CD14-positive monocyte (primary cell): ENCODE data around the gene POM121L12. TPM values are rescaled to one million over a fixed set of nuclear protein-coding genes. Genes with fewer than 3 reads are reported as not detected.

Experiments
- DNase-seq, 3 donors: peaks; one replicate each; pipeline ENCODE4 v3.0.0-alpha.2; 2011 to 2022
- H2AFZ ChIP-seq: 2 replicates; pipeline ENCODE4 v1.6.0; 2012; ENCODE audit warnings: mild to moderate bottlenecking, low read depth, low read length, inconsistent platforms; ENCODE audit not compliant: insufficient read depth, poor library complexity, severe bottlenecking
- H3K27ac ChIP-seq, 2 donors: 1 replicate in 1 of 2; 2 replicates in 1 of 2; pipeline ENCODE4 v1.5.1; 2012 to 2013; ENCODE audit warnings: low read length in 2 of 2, control low read depth in 1 of 2, inconsistent platforms in 1 of 2, low read depth in 1 of 2, mild to moderate bottlenecking in 1 of 2
- H3K27me3 ChIP-seq, 2 donors: one replicate each; pipeline versions ENCODE4 v1.6.0 to v1.6.1; 2011 to 2013; ENCODE audit warnings: low read length in 2 of 2; ENCODE audit not compliant: control insufficient read depth in 2 of 2, insufficient read depth in 2 of 2
- H3K36me3 ChIP-seq, 2 donors: replicated peaks in 1 of 2; 1 replicate in 1 of 2; 2 replicates in 1 of 2; pipeline versions ENCODE4 v1.5.1 to v1.6.1; 2012 to 2013; ENCODE audit warnings: low read length in 2 of 2, control low read depth in 1 of 2, inconsistent platforms in 1 of 2, mild to moderate bottlenecking in 1 of 2; ENCODE audit not compliant: insufficient read depth in 2 of 2, control insufficient read depth in 1 of 2
- H3K4me1 ChIP-seq, 2 donors: 1 replicate in 1 of 2; 2 replicates in 1 of 2; pipeline versions ENCODE4 v1.5.1 to v1.6.1; 2012 to 2013; ENCODE audit warnings: low read length in 2 of 2, control low read depth in 1 of 2, inconsistent platforms in 1 of 2, mild to moderate bottlenecking in 1 of 2, moderate library complexity in 1 of 2; ENCODE audit not compliant: insufficient read depth in 2 of 2, control insufficient read depth in 1 of 2
- H3K4me2 ChIP-seq: replicated peaks from 2 replicates; pipeline ENCODE3; 2012; ENCODE audit warnings: low read length, moderate library complexity, mild to moderate bottlenecking; ENCODE audit not compliant: poor library complexity, severe bottlenecking; ENCODE audit errors: extremely low read depth
- H3K4me3 ChIP-seq, 3 experiments: fragments of 200-600 bp in 1 of 3; sonication (generic) in 1 of 3; replicated peaks in 1 of 3; 1 replicate in 2 of 3; 2 replicates in 1 of 3; pipeline ENCODE4 v1.5.1; 2011 to 2013; ENCODE audit warnings: low read length in 3 of 3, mild to moderate bottlenecking in 3 of 3, control low read depth in 2 of 3, low read depth in 2 of 3, inconsistent platforms in 1 of 3, moderate library complexity in 1 of 3
- H3K79me2 ChIP-seq: 2 replicates; pipeline ENCODE4 v1.6.0; 2012; ENCODE audit warnings: mild to moderate bottlenecking, control low read depth, inconsistent platforms, low read length, moderate library complexity; ENCODE audit not compliant: insufficient read depth
- H3K9ac ChIP-seq: 2 replicates; pipeline ENCODE4 v1.6.0; 2017; ENCODE audit warnings: low read length, mild to moderate bottlenecking; ENCODE audit not compliant: insufficient read depth, poor library complexity, severe bottlenecking
- H3K9me3 ChIP-seq, 2 donors: replicated peaks in 1 of 2; 1 replicate in 1 of 2; 2 replicates in 1 of 2; pipeline versions ENCODE4 v1.5.1 to v1.6.1; 2012 to 2013; ENCODE audit warnings: low read length in 2 of 2, control low read depth in 1 of 2; ENCODE audit not compliant: control insufficient read depth in 1 of 2, insufficient read depth in 1 of 2
- H4K20me1 ChIP-seq: 2 replicates; pipeline ENCODE4 v1.6.0; 2012; ENCODE audit warnings: mild to moderate bottlenecking, low read length, control low read depth, moderate library complexity; ENCODE audit not compliant: insufficient read depth
- H3K27ac Mint-ChIP-seq, 7 donors: one replicate each; pipeline ENCODE4 v1.8.0; 2020; ENCODE audit warnings: mild to moderate bottlenecking in 7 of 7, mixed read lengths in 7 of 7, moderate library complexity in 6 of 7, inconsistent platforms in 2 of 7
- H3K27me3 Mint-ChIP-seq, 3 donors: one replicate each; pipeline ENCODE4 v1.8.0; 2021 to 2022; ENCODE audit warnings: low read depth in 3 of 3, mild to moderate bottlenecking in 3 of 3, mixed read lengths in 3 of 3, moderate library complexity in 3 of 3, inconsistent platforms in 1 of 3
- H3K36me3 Mint-ChIP-seq, 2 donors: one replicate each; pipeline ENCODE4 v1.8.0; 2020; ENCODE audit warnings: mixed read lengths in 2 of 2, inconsistent platforms in 1 of 2, mild to moderate bottlenecking in 1 of 2
- H3K4me1 Mint-ChIP-seq: one replicate; pipeline ENCODE4 v1.8.0; 2020; ENCODE audit warnings: mild to moderate bottlenecking, mixed read lengths
- H3K4me3 Mint-ChIP-seq, 2 donors: one replicate each; pipeline ENCODE4 v1.8.0; 2020; ENCODE audit warnings: mild to moderate bottlenecking in 2 of 2, mixed read lengths in 2 of 2, moderate library complexity in 1 of 2
- H3K9me3 Mint-ChIP-seq, 7 donors: one replicate each; pipeline ENCODE4 v1.8.0; 2020 to 2022; ENCODE audit warnings: mixed read lengths in 7 of 7, mild to moderate bottlenecking in 6 of 7, moderate library complexity in 6 of 7, inconsistent platforms in 2 of 7
- WGBS: methylation state at CpG from one replicate; pipeline ENCODE4 v1.1.5; 2013; ENCODE audit warnings: missing lambda C conversion rate; ENCODE audit not compliant: insufficient coverage; 5-methylcytosine and 5-hydroxymethylcytosine counted together
- intact Hi-C, 2 donors: fragments of 100-400 bp; cut with micrococcal nuclease; formaldehyde crosslinking; loops; one replicate each; pipeline versions ENCODE4 v1.15.0 to v1.15.1; 2023
- polyA plus RNA-seq, 3 donors: library from polyadenylated mRNA; depleted of rRNA in 1 of 3; unstranded in 2 of 3; stranded (reverse) in 1 of 3; fragments of 300-500 nt in 2 of 3; fragments of >200 nt in 1 of 3; fragmentation: Illumina TruSeq in 2 of 3; gene quantifications; 1 replicate in 2 of 3; 2 replicates in 1 of 3; pipeline ENCODE4 v1.2.3, GENCODE V29; 2012 to 2021
- TF ChIP-seq, protein P1 (sequence below): fragments of 200-600 bp; IDR thresholded peaks from one replicate; pipeline ENCODE4 v1.8.0; 2022; ENCODE audit warnings: antibody characterized with exemption, mild to moderate bottlenecking

Gene POM121L12
- polyA plus RNA-seq, 3 donors = not detected

DNA sequence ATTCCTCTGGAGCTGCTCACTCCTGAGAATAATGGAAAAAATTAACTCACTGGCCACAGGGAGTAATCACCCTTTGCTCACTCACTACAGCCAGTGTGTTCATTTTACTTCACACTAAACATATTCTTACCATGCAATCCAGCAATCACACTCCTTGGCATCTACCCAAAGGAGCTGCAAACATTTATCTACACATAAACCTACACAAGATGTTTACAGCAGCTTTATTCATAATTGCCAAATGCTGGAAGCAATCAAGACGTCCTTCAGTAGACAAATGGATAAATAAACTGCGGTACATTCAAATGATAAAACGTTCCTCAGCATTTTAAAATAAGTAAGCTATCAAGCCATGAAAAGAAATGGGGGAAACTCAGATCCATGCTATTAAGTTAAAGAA is 34.2 kb upstream of the POM121L12 start:
- TF ChIP-seq, protein P1, sequence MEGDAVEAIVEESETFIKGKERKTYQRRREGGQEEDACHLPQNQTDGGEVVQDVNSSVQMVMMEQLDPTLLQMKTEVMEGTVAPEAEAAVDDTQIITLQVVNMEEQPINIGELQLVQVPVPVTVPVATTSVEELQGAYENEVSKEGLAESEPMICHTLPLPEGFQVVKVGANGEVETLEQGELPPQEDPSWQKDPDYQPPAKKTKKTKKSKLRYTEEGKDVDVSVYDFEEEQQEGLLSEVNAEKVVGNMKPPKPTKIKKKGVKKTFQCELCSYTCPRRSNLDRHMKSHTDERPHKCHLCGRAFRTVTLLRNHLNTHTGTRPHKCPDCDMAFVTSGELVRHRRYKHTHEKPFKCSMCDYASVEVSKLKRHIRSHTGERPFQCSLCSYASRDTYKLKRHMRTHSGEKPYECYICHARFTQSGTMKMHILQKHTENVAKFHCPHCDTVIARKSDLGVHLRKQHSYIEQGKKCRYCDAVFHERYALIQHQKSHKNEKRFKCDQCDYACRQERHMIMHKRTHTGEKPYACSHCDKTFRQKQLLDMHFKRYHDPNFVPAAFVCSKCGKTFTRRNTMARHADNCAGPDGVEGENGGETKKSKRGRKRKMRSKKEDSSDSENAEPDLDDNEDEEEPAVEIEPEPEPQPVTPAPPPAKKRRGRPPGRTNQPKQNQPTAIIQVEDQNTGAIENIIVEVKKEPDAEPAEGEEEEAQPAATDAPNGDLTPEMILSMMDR = no peak
- no peak overlapping the region for H3K9ac ChIP-seq

DNA sequence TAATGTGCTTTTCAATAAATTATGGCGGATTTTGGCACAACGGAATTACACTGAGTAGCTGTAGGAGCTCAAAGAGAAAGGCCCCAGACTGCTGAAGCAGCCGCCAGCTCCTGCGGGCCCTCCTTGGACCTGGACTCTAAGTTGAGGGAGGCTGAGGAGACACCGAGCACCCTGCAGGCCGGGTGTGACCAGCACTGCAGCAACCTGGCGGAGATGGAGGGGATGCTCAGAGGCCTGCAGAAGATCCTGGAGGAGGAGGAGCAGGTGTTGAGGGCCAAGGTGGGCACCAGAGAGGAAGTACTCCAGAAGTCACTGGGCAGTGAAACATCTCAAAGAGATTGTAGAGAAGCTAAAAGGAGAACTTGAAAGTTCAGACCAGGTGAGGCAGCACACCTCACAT is 33.0 kb upstream of the POM121L12 start:
- no peak overlapping the region for H3K4me3 Mint-ChIP-seq
- TF ChIP-seq, protein P1 = no peak
- H3K9me3 Mint-ChIP-seq = peaks cover 0 to 37% (median 18%) of the 10 kb centered on the region in 7 donors

More for the DNA sequence above, 34.2 kb upstream of the POM121L12 start:
- Histone ChIP-seq H3K36me3 (no peaks in the 10 kb centered on the region), H3K4me3 (no peak overlapping the region), H3K4me2 (no peak overlapping the region), H3K9me3 (peaks cover 29% of the 10 kb centered on the region in 2 donors), H3K27me3 (no peaks in the 10 kb centered on the region), H3K4me1 (no peaks in the 10 kb centered on the region), H4K20me1 (no peaks in the 10 kb centered on the region), H3K79me2 (no peaks in the 10 kb centered on the region), H2AFZ (no peak overlapping the region), H3K27ac (no peak overlapping the region)
- intact Hi-C loops = no loop called here
- Mint-ChIP-seq H3K4me3 (no peak overlapping the region), H3K27me3 (no peaks in the 10 kb centered on the region), H3K9me3 (peaks cover 0 to 32% (median 15%) of the 10 kb centered on the region in 7 donors), H3K4me1 (no peaks in the 10 kb centered on the region), H3K27ac (no peak overlapping the region), H3K36me3 (no peaks in the 10 kb centered on the region)
- no peak for DNase-seq
- WGBS = no CpG with 5 or more reads among the region's 3 CpGs

More for the DNA sequence above, 33.0 kb upstream of the POM121L12 start:
- Histone ChIP-seq H4K20me1 (no peaks in the 10 kb centered on the region), H3K4me3 (no peak overlapping the region), H3K36me3 (no peaks in the 10 kb centered on the region), H3K4me1 (no peaks in the 10 kb centered on the region), H3K27ac (no peak overlapping the region), H3K9me3 (peaks cover 35 to 36% of the 10 kb centered on the region in 2 donors), H3K9ac (no peak overlapping the region), H3K79me2 (no peaks in the 10 kb centered on the region), H2AFZ (no peak overlapping the region), H3K4me2 (no peak overlapping the region), H3K27me3 (no peaks in the 10 kb centered on the region)
- Mint-ChIP-seq H3K36me3 (no peaks in the 10 kb centered on the region), H3K27me3 (no peaks in the 10 kb centered on the region), H3K27ac (no peak overlapping the region), H3K4me1 (no peaks in the 10 kb centered on the region)
- intact Hi-C loops = no loop called here
- 84% methylated on average over 7 of the region's 7 CpGs for WGBS
- DNase-seq = no peak
